HG02763 (cell line): Measurements from ENCODE around the gene STRAP.

ENCODE experiments used
- ATAC-seq: cut with Tn5 transposase; IDR thresholded peaks from one replicate; pipeline ENCODE4 v1.9.1; 2021; ENCODE audit warnings: mild to moderate bottlenecking, moderate library complexity; ENCODE audit not compliant: unreplicated experiment

STRAP gene, protein sequence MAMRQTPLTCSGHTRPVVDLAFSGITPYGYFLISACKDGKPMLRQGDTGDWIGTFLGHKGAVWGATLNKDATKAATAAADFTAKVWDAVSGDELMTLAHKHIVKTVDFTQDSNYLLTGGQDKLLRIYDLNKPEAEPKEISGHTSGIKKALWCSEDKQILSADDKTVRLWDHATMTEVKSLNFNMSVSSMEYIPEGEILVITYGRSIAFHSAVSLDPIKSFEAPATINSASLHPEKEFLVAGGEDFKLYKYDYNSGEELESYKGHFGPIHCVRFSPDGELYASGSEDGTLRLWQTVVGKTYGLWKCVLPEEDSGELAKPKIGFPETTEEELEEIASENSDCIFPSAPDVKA

DNA sequence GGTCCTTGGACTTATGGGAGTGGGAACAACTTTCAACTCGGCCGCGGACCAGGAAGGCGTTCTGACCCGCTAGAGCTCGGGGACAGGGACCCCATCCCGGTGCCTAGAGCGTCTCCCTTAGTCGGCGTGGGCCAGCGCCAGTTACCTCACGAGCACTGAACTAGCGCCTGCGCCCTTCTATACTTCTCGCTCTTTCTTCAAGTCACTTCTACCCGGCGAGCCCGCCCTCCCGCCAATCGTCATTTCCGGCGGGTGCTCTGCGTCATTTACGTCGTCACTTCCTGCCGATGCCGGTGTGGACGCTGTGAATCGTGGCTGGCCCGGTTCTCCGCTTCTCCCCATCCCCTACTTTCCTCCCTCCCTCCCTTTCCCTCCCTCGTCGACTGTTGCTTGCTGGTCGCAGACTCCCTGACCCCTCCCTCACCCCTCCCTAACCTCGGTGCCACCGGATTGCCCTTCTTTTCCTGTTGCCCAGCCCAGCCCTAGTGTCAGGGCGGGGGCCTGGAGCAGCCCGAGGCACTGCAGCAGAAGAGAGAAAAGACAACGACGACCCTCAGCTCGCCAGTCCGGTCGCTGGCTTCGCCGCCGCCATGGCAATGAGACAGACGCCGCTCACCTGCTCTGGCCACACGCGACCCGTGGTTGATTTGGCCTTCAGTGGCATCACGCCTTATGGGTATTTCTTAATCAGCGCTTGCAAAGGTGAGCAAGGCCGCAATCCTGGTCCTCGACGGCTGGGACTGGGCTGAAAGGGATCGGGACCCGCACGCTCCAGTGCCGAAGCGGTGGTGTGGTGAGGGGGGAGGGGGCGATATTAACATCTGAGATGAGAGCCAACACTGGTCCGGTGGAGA, at the start of gene STRAP:
Gene STRAP (plus strand): TSS at position 270 of the 854 bp plus-strand sequence. CDS start 321 bp downstream, at position 591.
- ATAC-seq: peak; percentile 96

DNA sequence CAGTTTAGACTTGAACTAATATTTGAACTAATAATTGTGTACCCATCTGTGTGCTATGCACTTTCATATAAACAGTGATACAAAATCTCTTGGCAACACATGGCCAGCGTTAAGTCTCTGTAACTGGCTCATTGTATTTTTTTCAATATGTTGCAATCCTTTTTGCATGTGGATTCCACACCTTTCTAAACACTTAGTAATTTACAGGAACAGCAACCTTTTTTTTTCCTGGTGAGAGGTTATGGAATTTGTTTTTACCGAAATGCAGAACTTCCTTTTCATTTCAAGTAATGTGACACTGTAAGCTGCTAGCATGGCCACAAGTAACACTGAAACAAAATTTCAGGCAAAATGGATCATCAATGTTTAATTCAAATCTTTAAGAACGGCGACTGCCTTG, 47.6 kb upstream of the STRAP start:
- ATAC-seq: no peak

DNA sequence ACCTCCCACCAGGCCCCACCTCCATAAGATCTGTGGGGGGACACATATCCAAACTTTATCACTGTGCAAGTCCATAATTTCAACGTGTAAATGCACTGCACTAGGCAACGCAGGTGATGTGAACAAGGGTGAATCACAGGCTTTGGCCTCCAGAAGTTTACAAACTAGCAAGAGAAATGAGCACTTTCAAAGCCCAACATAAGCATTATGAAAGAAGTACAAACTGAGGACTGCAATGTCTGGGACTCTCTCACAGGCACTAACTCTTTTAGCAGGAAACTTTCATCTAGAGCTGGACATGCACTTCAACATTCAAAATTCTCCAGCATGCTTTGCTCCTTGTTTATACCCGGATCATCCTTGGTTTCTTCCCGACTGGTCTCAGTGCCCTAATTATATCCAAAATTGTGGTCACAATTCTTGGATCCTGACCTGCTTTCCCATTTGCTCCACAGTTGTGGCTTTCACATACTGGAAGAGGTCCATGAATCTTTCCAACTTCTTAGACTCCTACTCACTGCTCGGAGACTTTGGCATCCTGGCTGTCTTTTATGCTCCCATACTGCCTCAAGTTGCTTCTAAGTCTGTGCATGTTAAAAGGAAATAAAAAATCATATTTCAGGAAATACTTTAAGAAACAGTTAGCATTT, 44.9 kb upstream of the STRAP start:
- no peak for ATAC-seq

DNA sequence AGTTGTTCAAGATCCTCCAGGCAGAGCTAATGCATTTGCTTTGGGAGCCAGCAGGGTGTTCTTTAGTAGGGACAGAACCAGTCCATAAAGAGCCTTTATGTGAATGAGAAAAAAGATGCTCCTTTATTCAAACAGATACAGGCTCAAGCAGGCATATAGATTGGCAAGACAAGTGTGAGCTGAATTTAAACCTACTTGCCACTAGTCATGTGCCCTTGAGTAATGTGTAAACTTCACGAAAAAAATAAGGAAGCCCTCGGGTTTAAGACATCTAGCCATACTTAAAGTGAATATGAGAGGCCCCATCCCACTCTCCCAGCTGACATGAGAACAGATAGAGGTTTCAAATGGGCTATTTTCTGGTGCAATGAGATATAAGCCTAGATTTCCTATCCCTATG, 43.1 kb upstream of the STRAP start:
- no peak for ATAC-seq

DNA sequence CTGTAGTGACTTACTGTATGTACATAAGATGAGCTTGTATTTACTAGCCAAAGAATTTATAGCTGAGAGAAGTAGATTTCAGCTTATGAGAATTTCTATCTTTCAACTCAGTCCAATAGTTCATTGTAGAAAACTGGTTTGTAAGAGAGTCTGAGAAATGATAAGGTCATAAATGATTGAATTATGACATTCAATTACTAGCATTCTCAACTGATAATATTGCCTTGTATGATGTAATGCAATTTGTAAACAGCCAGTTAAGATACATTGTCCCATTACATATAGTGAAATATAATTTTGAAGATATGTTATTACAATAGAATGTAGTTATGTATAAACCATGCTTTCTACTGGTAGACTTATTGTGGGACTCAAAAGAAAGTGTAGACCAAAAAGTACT, 42.5 kb upstream of the STRAP start:
- ATAC-seq: no peak

DNA sequence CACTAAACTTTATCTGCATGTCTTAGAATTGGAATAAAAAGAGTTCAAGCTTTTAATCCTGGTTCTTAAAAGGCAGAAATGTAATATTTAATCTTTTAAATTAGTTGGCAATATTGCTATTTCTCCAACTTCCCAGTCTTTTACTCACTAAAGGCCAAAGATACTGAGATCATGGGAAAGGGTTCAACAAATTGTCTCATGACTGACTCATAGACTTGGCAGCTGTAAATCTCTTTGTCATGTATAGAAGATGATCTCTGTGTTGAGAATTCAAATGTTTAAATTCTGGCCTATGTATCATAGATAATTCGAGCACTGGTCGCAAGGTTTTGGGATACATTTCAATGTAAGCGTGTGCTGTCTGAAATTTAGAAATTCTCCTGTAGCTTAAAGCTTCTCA, 40.1 kb upstream of the STRAP start:
- no peak for ATAC-seq

DNA sequence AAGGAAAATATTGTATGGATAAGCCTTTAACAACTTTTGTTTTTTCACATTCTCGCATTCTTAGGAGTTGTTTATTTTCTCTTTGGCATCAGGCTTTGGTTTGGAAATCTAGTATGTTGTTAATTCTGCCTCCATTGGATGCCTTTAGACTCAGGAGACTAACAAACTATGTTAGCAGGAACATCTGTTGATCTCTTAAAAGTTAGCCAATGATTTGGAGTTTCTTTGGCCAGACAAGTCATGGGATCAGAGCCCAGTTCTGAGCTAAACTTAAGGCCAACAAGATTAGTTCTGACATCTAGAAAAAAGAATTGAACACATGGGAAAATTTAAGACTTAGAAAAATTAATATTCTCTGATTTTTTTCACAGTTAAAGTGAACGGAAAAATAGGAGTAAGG, 35.3 kb upstream of the STRAP start:
- ATAC-seq: no peak

DNA sequence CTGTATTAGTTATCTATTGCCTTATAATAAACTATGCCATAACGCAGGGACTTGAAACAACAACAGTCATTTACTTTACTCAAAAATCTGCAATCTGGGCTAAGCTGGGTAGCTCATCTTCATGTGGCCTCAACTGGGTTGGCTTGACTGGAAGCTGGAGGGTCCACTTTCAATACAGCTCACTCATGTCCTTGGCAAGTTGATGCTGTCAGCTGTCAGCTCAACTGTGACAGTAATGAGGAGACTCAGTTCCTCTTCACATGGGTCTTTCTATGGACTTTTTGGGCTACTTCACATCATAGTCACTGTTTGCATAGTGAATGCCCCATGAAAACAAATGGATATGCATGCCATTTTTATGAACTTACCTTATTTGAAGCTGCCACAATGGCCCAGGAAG, 33.6 kb upstream of the STRAP start:
- ATAC-seq: no peak

DNA sequence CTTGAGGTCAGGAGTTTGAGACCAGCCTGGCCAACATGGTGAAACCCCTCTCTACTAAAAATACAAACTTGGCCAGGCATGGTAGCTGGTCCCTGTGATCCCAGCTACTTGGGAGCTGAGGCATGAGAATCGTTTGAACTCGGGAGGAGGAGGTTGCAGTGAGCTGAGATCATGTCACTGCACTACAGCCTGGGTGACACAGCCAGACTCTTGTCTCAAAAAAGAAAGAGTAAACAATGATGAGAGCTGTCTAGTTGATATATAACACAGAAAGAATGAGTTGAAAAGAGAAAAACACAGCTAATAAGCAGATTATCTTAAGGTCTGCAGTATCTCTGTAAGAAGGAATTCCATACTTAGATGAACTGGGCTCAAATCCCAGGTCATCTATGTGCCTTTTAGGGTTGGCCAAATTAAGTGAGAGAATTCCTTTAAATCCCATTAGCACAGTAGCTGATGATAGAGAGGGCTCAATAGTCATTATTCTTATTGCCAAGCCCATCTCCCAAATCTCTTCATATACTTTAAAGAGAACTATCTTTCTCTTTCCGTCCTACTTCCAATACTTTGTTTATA, 31.1 kb upstream of the STRAP start:
- no peak for ATAC-seq

DNA sequence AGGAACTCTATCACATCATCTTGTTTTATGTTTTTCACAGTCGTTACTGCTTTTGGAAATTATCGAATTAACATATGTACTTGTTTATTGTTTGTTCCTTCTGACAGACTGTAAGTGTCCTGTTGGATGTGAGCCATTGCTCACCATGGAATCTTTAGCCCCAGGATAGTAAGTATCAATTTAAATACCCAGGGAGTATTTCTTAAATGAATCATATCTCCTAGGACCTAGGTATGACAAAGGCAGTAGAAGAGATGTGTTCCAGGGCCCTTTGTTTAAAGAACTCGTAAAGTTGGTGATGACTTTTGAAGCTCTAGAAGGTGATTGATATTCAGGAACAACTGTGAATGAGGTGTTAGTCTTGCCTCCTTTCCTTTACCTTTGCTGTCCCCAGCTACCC, 30.3 kb upstream of the STRAP start:
- no peak for ATAC-seq

DNA sequence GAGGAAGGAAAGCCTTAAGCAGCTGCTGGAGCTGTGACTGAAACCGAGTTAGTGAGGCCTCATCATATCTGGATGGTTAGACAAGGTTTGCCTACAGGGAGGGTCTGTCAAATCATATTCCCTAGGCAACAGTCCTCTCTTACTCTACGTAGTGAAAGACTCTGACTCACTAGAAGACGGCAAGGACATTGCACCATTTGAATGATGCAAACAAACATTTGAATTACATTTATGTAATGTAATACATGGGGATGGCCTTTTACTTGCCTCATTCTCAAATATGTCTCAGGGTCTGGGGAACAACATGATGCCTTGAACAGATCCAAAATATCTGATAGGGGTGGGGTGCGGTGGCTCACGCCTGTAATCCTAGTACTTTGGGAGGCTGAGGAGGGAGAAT, 29.8 kb upstream of the STRAP start:
- no peak for ATAC-seq

DNA sequence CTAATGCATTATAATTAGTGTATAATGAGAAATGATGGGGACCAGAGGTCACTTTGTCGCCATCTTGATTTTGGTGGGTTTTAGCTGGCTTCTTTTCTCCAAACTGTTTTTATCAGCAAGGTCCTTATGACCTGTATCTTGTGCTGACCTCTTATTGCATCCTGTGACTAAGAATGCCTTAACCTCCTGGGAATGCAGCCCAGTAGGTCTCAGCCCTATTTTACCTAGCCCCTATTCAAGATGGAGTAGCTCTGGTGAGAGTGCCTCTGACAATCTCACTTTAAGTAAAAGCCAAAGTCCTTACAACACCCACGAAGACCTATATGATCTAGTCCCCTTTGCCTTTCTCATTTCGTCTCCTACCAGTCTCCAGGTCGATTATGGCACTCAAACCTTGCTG, 28.3 kb upstream of the STRAP start:
- no peak for ATAC-seq

DNA sequence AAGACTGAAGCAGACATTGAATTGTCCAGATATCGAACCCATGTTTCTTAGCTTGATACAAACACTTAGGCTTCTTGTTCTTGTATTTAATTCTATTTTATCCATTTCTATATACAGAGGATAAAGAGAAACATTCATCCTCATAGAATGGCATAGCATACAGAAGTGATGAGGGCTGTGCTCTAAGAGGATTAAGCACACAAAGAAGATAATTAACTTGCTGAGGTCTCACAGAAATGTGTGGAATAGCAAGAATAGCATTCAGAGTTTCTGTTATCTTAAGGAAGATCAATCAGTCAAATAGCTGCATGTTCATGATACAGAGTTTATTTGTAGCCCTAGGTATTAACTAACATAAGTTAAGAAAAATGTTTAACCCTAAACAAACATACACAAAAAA, 27.3 kb upstream of the STRAP start:
- ATAC-seq: no peak

DNA sequence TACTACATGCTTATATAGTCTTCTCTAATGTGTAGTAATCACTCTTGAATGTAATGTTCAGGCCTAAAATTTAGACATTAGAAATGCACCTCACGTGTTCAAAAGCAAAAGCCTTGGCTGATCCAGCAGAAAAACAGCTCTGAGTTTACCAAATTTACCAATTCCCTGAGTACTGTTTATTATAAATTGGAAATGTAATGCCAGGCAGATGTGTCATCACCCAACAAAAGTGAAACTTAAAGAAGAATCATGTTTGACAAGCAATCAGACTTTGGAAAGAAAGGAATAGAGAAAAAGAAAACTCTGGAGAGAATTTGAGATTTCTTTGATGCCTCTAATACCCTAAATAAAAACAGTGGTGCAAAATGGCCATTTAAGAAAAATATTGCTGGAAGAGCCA, 26.5 kb upstream of the STRAP start:
- ATAC-seq: no peak

DNA sequence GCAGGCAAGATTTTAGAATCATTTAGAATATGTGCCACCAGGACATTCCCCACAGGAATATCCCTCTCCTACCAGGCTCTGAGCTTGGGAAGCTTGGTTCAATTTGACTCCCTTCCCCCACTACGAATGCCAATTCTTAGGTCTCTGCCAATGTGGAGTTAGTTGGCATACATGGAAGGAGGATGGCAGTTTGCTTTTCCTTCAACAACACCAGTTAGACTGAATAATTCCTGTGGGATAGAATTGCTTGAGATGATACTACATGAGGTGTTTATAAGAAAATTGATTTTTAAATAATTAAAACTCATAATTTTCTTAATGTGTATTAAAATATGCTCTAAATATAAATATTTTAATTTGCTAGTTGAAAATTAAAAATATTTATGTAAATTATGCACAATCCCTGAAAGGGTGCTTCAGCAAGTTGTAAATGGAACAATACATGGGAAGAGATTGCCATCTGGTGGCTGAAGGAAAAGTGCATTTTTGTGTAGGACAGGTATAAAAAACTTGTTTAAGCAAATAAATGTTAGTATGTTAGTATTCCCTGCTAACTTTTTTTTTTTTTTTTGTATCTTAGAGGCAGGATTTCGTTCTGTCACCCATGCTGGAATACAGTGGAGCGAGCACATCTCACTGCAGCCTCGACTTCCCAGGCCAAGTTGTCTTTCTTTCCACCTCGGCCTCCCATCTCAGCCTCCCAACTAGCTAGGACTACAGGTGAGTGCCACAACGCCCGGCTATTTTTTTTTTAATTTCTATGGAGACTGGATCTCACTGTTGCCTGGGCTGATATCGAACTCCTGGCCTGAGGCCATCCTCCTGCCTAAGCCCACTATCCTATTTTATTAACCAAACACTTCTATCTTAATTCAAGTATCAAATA, 25.8 kb upstream of the STRAP start:
- peak; percentile 45 for ATAC-seq

DNA sequence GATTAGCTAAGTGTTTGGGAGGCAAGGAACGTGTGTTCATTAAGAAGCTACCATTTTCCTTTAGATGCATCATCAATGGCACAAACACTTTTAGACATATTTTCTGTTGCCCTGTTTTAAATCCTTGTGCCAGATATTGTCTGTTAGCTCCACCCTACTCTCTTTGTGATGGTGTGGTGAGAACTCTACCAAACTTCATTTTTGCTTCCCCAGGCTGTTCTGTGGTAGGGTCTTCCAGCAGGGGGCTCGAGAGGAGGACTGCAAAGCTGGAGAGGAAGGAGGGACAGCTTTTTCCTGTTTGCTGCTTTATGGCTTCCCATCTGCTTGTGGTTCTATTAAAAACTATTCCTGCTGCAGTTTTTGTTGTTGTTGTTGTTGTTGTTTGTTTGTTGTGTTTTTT, 23.8 kb upstream of the STRAP start:
- no peak for ATAC-seq

DNA sequence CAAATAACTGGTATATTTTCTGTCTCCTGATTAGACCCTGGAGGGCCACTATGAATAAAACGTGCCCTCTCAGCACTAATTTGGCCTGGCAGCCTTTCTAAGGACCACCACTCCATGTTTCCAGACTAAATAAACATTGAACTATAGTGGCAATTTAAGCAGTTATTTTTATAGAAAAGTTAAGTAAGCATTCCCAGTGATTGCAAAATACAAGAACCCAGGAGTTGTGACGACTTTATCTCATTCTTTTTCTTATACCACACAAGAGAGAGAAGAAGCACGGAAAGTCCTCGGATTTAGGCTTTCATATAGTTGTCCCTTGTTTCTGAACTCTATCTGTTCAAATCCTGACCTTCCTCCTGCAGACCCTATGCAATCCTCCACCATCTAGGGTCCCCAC, 23.1 kb upstream of the STRAP start:
- ATAC-seq: no peak

DNA sequence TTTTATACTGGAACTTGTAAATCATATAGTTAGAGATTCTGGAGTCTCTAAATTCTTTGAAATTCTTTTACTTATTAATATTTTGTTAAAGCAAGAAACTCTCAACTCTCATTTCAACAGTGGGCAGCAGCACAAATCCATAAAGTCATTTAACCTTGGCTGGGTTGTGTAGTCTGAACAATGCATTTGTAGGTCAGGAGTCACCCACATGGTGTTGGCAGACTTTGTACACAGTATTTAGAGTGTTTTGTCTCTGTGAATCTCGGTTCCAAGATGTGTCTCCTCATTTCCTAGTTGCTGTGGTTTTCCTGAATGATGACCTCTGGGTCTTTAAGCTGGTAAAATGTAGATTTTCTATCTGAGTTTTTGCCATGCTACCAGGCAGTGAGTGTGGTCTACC, 20.8 kb upstream of the STRAP start:
- no peak for ATAC-seq

DNA sequence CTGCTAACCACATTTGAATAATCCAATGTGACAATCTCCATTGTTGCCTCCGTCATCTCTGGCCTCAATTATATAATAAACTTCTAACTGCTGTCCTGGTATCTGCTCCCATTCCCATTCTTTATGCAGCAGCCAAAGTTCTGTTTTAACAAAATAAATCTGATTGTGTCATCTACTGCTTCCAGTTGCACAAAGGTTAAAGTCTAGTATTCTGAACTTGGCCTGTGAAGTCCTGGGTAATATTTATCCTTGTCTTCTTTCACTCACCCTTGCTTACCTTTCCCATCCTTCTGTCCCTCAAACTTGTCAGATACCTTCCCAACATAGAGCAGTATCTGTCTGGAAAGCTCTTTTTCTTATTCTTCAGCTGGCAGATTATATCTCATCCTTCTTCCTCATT, 19.3 kb upstream of the STRAP start:
- no peak for ATAC-seq

DNA sequence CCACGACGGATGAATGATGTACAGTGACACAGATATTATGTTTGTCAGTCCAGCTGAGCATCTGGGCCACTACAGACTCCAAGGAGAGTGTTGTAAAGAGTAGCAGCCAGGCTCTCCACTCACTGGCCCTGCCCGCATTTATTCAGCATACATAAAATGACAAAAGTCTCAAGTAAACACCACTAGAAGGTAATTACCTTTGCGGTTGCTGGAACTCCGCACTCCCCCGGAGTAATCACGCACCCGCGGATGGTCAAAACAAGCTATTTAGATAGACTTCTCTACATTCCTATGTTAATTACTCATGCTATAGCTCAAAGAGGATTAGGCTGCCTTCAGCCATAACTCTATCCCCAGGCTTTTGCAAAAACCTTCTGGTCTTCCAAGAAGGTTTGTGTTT, 18.8 kb upstream of the STRAP start:
- no peak for ATAC-seq

DNA sequence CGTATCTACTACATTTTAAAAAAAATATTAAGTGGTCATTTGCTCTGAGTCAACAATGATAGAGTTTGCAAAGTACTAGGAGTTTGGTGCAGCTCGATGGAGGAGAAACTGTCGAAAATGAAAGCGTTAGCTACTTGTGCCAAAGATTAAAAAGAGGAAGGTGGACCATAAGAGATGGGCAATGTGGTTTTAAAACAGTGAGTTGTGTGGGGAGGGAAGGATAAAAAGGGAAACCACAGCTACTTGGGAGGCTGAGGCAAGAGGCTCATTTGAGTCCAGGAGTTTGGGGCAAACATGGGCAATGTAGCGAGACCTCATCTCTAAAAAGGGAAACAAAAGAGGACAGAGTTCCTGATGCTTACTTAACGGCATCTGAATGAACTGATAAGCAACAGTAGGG, 18.2 kb upstream of the STRAP start:
- peak; percentile 90 for ATAC-seq
